ENCODE measurements around the gene AGER.

Gene AGER

DNA sequence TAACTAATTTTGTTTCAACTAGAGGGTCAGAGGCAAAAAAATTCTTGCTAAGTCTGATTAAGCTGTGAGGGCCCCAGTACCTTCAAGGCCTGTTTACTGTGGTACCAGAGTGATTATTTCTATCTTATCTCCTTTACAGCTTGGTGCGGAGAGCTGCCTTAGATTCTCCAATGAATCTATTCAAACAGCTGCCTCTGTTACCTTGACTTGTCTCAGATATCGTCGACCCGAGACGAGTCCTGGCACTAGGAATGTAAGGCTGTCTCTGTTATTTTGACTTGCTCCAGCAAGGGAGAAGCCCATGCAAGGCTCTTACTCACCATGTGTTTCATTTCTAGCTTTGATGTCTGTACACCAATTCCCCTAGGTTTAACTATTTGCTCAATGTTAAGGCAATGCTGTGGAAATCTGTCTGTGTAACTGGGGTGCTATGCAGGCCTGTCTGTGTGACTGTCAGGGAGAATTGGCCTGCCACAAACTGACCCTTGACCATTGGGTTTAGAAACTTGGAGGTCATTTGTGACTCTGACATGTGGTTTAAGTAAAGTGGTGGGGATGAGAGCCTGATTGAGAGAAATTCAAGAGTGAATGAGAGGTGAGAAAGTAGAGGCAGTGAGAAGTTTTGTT lies 43.5 kb downstream of the AGER start:
- no peaks in the 10 kb centered on the region for H3K27me3 ChIP-seq (ENCODE audit: control insufficient read depth, insufficient read depth, low read length)
- H3K27ac ChIP-seq (ENCODE audit: low read depth, low read length): no peak overlapping the region
- no peaks in the 10 kb centered on the region for H3K36me3 ChIP-seq (ENCODE audit: control insufficient read depth, insufficient read depth, low read length)
- H3K4me1 ChIP-seq (ENCODE audit: control insufficient read depth, insufficient read depth, low read length): no peaks in the 10 kb centered on the region
- H3K9ac ChIP-seq (ENCODE audit: low read length): no peak overlapping the region
- H3K9me3 ChIP-seq (ENCODE audit: control insufficient read depth, insufficient read depth, low read depth, low read length): no peaks in the 10 kb centered on the region
- no peak overlapping the region for H3K4me3 ChIP-seq (ENCODE audit: low read depth, low read length)

GRCh38 chr6:32139590-32139989 lies 44.5 kb downstream of the AGER start:
- no peak overlapping the region for H3K9ac ChIP-seq (ENCODE audit: low read length)
- H3K27me3 ChIP-seq (ENCODE audit: control insufficient read depth, insufficient read depth, low read length): no peaks in the 10 kb centered on the region
- no peaks in the 10 kb centered on the region for H3K36me3 ChIP-seq (ENCODE audit: control insufficient read depth, insufficient read depth, low read length)
- H3K4me1 ChIP-seq (ENCODE audit: control insufficient read depth, insufficient read depth, low read length): no peaks in the 10 kb centered on the region
- no peaks in the 10 kb centered on the region for H3K9me3 ChIP-seq (ENCODE audit: control insufficient read depth, insufficient read depth, low read depth, low read length)
- no peak overlapping the region for H3K27ac ChIP-seq (ENCODE audit: low read depth, low read length)
- no peak overlapping the region for H3K4me3 ChIP-seq (ENCODE audit: low read depth, low read length)

- Histone ChIP-seq H3K9ac (ENCODE audit: low read length) (no peak overlapping the region), H3K4me1 (ENCODE audit: control insufficient read depth, insufficient read depth, low read length) (no peaks in the 10 kb centered on the region), H3K9me3 (ENCODE audit: control insufficient read depth, insufficient read depth, low read depth, low read length) (no peaks in the 10 kb centered on the region), H3K27ac (ENCODE audit: low read depth, low read length) (no peak overlapping the region), H3K4me3 (ENCODE audit: low read depth, low read length) (no peak overlapping the region), H3K36me3 (ENCODE audit: control insufficient read depth, insufficient read depth, low read length) (no peaks in the 10 kb centered on the region), H3K27me3 (ENCODE audit: control insufficient read depth, insufficient read depth, low read length) (no peaks in the 10 kb centered on the region)
These were observed 46.6 kb downstream of the AGER start for GRCh38 chr6:32137454-32137853.

DNA sequence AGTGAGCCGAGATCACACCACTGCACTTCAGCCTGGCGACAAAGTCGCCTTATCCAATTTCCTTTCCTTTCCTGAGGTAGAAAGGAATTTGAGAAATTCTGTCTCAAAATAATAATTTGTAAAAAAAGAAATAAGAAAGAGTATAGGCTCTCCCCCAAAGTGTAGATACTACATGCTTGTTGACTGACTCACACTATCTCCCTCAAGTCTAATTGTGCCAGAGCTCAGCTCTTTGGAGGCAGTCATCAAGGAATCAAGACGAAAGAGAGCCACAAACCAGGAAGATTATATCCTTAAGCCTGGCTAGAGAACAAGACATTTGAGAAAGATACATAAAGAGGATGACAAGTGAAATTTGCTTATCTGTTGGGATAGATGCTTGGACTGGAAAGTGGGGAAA lies 50.3 kb downstream of the AGER start:
- no peaks in the 10 kb centered on the region for H3K36me3 ChIP-seq (ENCODE audit: control insufficient read depth, insufficient read depth, low read length)
- no peaks in the 10 kb centered on the region for H3K27me3 ChIP-seq (ENCODE audit: control insufficient read depth, insufficient read depth, low read length)
- no peak overlapping the region for H3K4me3 ChIP-seq (ENCODE audit: low read depth, low read length)
- H3K4me1 ChIP-seq (ENCODE audit: control insufficient read depth, insufficient read depth, low read length): peaks cover 8% of the 10 kb centered on the region; the same call in 1 of the 2 replicates
- no peak overlapping the region for H3K9ac ChIP-seq (ENCODE audit: low read length)
- no peaks in the 10 kb centered on the region for H3K9me3 ChIP-seq (ENCODE audit: control insufficient read depth, insufficient read depth, low read depth, low read length)
- H3K27ac ChIP-seq (ENCODE audit: low read depth, low read length): no peak overlapping the region

DNA sequence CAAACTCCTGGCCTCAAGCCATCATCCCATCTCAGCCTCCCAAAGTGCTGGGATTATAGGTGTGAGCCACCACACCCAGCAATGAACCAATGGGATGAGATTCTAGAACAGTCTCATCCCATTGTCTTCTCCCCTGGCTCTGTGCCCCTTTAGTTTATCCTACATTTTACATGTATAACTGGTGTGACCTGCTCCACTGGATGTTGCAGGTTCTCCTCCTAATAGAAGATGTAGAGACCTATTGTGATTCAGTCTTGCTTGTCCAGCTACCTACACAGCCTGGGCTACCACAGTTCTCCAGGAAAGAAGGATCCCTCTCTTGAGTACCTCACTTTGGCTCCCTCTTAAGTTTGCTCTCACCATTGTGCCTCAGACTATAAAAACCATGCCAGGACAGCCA lies 51.9 kb downstream of the AGER start:
- Histone ChIP-seq H3K27me3 (ENCODE audit: control insufficient read depth, insufficient read depth, low read length) (no peaks in the 10 kb centered on the region), H3K36me3 (ENCODE audit: control insufficient read depth, insufficient read depth, low read length) (no peaks in the 10 kb centered on the region), H3K4me1 (ENCODE audit: control insufficient read depth, insufficient read depth, low read length) (peaks cover 16% of the 10 kb centered on the region), H3K9me3 (ENCODE audit: control insufficient read depth, insufficient read depth, low read depth, low read length) (no peaks in the 10 kb centered on the region), H3K27ac (ENCODE audit: low read depth, low read length) (no peak overlapping the region), H3K4me3 (ENCODE audit: low read depth, low read length) (no peak overlapping the region), H3K9ac (ENCODE audit: low read length) (no peak overlapping the region)

DNA sequence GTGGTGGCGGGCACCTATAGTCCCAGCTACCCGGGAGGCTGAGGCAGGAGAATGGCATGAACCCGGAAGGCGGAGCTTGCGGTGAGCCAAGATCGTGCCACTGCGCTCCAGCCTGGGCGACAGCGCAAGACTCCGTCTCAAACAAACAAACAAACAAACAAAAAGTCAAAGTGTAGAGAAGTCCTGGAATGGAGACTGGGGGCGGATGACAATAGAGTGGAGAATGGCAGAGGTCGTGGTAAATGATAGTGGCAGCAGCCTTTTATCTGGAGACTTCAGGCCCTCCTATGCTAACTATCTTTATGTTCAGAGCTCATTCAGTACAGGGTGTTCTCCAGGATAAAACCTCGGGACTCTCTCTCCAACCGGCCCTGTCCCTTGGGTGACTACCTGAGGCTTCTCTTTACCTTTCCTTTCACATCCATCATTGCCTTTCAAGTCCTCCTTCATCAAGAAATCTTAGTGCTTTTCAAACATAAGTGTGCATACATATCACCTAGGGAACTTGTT lies 52.6 kb downstream of the AGER start:
- Histone ChIP-seq H3K9me3 (ENCODE audit: control insufficient read depth, insufficient read depth, low read depth, low read length) (no peaks in the 10 kb centered on the region), H3K27ac (ENCODE audit: low read depth, low read length) (no peak overlapping the region), H3K9ac (ENCODE audit: low read length) (no peak overlapping the region), H3K27me3 (ENCODE audit: control insufficient read depth, insufficient read depth, low read length) (no peaks in the 10 kb centered on the region), H3K36me3 (ENCODE audit: control insufficient read depth, insufficient read depth, low read length) (no peaks in the 10 kb centered on the region), H3K4me1 (ENCODE audit: control insufficient read depth, insufficient read depth, low read length) (peaks cover 19% of the 10 kb centered on the region), H3K4me3 (ENCODE audit: low read depth, low read length) (no peak overlapping the region)

All from HUES6 (cell line).